Amygdala (tissue), 56 donors: ENCODE data around the gene DOK3.

Source experiments
- DNase-seq, 56 donors: peaks; one replicate each; lab custom pipeline; 2025; lab: John Stamatoyannopoulos, UW

Gene DOK3

DNA sequence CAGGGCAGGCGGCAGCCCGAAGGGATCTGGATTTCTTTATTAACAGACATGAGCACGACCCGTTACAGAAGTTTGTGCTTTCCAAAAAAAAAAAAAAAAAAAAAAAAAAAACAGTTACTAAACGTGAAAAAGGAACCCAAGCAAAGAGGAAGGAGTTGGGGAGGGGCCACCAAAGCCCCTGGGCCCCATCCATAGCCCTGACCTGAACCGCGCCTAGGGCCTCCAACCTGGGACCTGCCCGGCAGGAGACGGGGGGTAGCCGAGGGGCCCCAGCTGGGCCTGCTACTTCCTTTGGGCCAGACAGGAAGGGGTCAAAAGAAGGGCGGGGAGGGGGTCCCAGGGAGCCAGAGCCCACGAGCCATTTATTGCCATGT, 53.0 kb downstream of the DOK3 start:
- DNase-seq = no peak

DNA sequence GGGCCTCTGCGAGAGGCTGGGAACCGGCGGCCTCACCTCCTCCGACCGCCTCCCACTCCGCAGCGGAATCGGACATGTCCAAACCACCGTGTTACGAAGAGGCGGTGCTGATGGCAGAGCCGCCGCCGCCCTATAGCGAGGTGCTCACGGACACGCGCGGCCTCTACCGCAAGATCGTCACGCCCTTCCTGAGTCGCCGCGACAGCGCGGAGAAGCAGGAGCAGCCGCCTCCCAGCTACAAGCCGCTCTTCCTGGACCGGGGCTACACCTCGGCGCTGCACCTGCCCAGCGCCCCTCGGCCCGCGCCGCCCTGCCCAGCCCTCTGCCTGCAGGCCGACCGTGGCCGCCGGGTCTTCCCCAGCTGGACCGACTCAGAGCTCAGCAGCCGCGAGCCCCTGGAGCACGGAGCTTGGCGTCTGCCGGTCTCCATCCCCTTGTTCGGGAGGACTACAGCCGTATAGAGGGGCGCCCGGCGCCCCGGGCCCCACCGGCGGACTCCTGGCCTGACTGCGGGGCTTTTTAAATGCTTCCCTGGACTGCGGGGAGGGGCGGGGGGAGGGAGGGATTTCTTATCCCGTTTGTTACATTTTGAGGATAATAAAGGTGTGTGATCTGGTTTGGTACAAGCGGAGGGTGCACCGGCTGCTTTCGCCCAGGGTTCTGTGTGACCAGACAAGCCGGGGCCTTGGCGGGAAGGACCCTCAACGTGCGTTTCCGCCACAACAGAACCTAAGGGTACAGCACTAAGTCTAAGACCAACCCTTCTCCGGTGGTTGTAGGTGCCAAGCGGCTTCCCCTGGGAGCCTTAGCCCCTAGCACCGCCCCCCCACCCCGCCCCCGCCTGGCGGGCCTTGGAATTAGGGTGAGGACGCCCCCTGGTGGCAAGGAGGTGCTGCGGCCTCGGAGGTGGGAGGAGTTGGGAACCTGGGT, 53.7 kb downstream of the DOK3 start:
- DNase-seq = peak in 54 of 56 donors; percentile 23 to 88 (median 67)

- peak in 37 of 56 donors; percentile 15 to 70 (median 40) for DNase-seq
Measured at GRCh38 chr5:177455036-177455660, 54.5 kb downstream of the DOK3 start.

DNA sequence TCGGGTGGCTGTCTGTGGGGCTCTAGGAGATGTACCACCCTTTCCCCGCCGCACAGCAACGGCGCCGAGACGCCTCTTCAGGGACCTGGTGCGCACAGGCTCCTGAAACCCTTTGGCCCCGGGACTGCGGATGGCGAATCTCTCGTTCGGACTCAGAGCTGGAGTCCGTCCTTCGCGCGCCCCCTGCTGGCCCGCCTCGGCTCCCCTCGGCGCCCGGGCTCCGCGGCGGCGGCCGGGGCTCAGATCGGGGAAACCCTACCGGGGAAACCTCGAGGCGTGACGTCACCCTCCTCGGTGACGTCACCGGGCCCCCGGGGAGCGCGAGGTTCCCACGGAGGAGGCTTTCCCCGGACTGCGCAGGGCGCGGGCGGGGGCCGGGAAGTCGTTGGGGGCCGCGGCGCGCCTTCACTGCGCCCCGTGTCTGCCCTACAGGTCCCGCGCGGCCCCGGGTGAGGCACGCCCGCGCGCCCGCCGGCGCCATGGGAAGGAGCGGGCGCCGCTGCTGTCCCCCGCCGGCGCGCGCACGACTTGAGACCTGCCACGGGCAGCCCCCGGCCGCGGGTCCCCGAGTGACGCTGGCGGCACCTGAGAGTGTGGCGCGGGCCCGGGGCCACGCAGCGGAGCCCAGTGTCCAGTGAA, 55.1 kb downstream of the DOK3 start:
- peak; percentile 25 to 94 (median 72) for DNase-seq

- DNase-seq = peak in 23 of 56 donors; percentile 28 to 69 (median 52)
Measured at GRCh38 chr5:177453852-177454396, 55.7 kb downstream of the DOK3 start.

- DNase-seq = peak in 39 of 56 donors; percentile 16 to 68 (median 41)
Measured at GRCh38 chr5:177452688-177453638, 56.7 kb downstream of the DOK3 start.
